ENCODE results near the gene HYCC2.
"Not testable (repeated sequence)": the region's sequence is repeated elsewhere in the genome, so short reads cannot be mapped to it uniquely, and the experiment has no call there.

HYCC2 gene

DNA sequence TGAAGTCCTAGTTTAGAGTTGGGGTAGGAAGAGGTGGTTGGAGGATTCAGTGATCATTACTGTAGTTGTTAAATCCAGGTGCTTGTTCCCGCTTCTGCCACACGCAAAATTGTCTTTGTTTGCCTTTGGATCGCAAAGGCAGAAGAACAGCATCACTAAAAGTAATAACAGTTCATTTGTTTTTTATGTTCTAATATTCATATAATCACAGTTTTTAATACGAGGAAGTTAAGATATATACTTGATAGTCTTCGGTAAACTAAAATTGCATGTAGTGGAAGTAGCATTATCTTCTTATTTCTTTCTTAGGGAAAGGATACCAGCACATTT, 695 bp upstream of the HYCC2 start:
- DNase-seq = no peak

DNA sequence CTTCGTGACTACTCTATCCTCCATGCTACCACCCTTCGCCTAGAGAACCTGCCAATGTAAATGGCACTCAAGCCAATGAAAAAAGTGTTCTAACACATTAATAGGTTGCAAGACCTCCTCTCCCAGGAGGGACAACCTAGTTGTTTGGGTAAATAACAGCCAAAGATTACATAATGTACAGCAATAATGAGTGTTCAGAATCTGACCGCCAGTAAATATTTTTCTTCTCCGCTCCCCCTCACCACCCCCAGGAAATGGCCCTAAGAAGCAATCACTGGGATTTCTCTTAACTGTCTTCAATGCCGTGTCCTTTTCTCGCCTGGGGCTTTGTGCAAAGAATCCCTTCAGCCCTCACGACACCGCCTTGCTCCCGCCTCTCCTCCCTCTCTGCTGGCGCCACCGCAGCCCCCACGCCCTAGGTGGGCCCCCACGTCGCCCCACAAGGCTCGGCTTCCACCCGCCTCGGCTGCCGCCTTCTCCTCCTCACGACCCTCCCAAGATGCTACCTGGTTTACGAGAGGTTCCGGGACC, 458 bp downstream of the HYCC2 start:
- DNase-seq = peak in 2 of 56 donors; percentile 26 to 35

DNA sequence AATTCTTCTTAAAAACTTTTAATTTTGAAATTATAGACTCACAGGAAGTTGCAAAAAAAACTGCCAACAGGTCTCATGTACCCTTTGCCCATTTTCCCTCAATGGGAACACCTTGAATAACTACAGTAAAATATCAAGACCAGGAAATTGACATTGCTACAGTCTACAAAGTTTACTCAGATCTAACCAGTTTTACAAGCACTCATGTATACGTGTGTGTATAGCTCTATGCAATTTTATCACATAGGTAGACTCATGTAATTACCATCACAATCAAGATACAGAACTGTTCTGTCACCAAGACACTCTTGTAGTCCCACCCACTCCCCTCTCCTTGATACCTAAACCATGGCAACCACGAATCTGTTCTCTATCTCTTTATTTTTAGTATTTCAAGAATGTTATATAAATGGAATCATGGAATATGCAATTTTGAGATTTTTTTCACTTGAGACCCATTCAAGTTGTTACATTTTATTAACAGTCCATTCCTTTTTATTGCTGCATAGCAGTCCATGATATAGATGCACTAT, 6.6 kb downstream of the HYCC2 start:
- DNase-seq = no peak

GRCh38 chr2:201063516-201063915, 8.0 kb downstream of the HYCC2 start:
- DNase-seq = not testable (repeated sequence)

DNA sequence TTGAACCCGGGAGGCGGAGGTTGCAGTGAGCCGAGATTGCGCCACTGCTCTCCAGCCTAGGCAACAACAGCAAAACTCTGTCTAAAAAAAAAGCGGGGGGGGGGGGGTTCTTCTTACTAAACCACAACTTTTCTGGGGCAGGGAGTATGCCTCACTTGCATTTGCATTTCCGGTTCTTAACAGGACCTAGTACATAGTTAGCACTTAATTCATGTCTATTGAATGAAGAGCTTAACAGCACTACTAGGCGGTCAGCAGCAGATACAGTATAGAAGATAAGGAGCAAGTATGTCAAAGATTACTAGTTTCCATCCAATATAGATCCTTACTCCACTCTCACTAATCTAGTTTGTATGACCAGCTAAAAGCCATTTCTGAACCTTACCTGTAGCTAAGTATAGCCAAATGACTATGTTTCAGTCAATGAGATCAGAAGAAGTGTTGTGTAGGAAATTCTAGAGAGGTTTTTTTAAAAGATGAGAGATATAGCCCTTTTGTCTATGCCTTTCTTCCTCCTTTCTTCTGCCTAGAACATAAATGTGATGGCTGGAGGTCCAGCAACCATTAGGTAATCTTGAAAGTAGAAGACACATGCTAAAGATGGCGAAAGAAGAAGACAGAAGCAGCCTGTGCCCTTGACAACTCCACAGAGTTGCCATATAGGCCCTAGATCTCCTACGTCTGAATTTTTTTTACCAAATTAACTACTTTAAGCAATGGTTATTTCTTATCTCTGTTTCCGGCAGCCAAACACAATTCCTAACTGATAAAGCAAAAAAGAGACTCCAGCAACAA, 11.3 kb downstream of the HYCC2 start:
- DNase-seq = no peak

- DNase-seq = no peak
Observed at GRCh38 chr2:201058914-201059313, 12.6 kb downstream of the HYCC2 start.

- DNase-seq = no peak
Observed at GRCh38 chr2:201057715-201058248, 13.7 kb downstream of the HYCC2 start.

GRCh38 chr2:201057087-201057521, 14.4 kb downstream of the HYCC2 start:
- peak in 1 of 56 donors; percentile 0 for DNase-seq

GRCh38 chr2:201049455-201049854, 22.0 kb downstream of the HYCC2 start:
- DNase-seq = no peak

- DNase-seq = no peak
Observed at GRCh38 chr2:201046881-201047280, 24.6 kb downstream of the HYCC2 start.

- DNase-seq = not testable (repeated sequence)
Observed at GRCh38 chr2:201043050-201043449, 28.4 kb downstream of the HYCC2 start.

GRCh38 chr2:201042451-201042850, 29.0 kb downstream of the HYCC2 start:
- DNase-seq = not testable (repeated sequence)

GRCh38 chr2:201040867-201041628, 30.4 kb downstream of the HYCC2 start:
- DNase-seq = no peak

DNA sequence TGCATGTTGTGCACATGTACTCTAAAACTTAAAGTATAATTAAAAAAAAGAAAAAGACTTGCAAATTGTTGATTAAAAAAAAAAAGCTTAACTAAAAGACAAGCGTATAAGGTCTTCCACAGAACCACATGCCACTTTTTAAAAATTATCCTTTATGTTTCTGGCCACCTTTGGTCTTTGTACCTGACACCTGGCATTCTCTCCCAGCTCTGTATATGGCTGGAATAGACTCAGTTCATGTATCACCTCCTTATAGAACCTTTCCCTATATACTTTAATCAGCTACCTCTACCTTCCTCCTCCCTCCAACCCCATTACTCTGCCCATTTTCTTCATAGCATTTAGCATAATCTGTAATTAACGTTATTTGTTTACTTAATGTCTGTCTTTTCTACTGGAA, 32.6 kb downstream of the HYCC2 start:
- no peak for DNase-seq

DNA sequence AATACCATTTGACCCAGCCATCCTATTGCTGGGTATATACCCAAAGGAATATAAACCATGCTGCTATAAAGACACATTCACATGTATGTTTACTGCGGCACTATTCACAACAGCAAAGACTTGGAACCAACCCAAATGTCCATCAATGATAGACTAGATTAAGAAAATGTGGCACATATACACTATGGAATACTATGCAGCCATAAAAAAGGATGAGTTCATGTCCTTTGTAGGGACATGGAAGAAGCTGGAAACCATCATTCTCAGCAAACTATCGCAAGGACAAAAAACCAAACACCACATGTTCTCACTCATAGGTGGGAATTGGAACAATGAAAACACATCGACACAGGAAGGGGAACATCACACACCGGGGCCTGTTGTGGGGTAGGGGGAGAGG, 33.1 kb downstream of the HYCC2 start:
- not testable (repeated sequence) for DNase-seq

DNA sequence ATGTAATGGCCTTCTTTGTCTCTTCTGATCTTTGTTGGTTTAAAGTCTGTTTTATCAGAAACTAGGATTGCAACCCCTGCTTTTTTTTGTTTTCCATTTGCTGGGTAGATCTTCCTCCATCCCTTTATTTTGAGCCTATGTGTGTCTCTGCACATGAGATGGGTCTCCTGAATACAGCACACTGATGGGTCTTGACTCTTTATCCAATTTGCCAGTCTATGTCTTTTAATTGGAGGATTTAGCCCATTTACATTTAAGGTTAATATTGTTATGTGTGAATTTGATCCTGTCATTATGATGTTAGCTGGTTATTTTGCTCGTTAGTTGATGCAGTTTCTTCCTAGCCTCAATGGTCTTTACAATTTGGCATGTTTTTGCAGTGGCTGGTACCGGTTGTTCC, 37.1 kb downstream of the HYCC2 start:
- not testable (repeated sequence) for DNase-seq

GRCh38 chr2:201024518-201024917, 47.0 kb downstream of the HYCC2 start:
- no peak for DNase-seq

DNA sequence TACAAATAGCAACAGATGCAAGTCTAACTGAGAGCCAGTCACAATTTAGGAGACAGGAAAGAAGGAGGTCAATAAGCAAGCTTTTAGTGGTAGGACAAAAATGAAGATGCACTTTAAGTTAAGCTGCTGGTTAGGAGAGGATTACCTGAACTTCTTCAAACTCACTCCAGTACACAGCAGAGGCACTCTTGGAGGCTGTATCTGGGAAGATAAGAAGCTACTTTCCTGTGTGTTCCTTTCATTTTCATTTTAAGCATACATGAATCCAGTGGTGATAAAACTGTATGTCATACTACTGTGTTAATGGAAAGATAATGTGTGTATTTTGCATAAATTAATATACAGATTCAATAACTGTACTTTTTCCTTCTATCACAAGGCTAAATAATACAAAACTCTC, 49.6 kb downstream of the HYCC2 start:
- no peak for DNase-seq

All from amygdala (tissue), 56 donors.